ENCODE results near the gene MESD.
A peak's percentile ranks its signal among the peaks of the same experiment; 100 is the strongest.
"Not testable (repeated sequence)": the region's sequence is repeated elsewhere in the genome, so short reads cannot be mapped to it uniquely, and the experiment has no call there.

Gene MESD

GRCh38 chr15:80966431-80967197 lies 23.0 kb downstream of the MESD start:
- TF ChIP-seq CTCF (IDR thresholded peaks at IDR 0.05) (no peak), ZFX (IDR thresholded peaks at IDR 0.05; ENCODE audit: borderline replicate concordance) (no peak)
- H3K27ac ChIP-seq = no peak overlapping the region

- not testable (repeated sequence) for H3K27ac ChIP-seq
Measured at GRCh38 chr15:80965454-80965853, 24.2 kb downstream of the MESD start.

GRCh38 chr15:80958818-80959495 lies 30.7 kb downstream of the MESD start:
- TF ChIP-seq ZFX (IDR thresholded peaks at IDR 0.05; ENCODE audit: borderline replicate concordance) (no peak), CTCF (IDR thresholded peaks at IDR 0.05) (no peak)

GRCh38 chr15:80957976-80958375 lies 31.6 kb downstream of the MESD start:
- no peak overlapping the region for H3K27ac ChIP-seq
- TF ChIP-seq CTCF (IDR thresholded peaks at IDR 0.05) = no peak
- TF ChIP-seq ZFX (IDR thresholded peaks at IDR 0.05; ENCODE audit: borderline replicate concordance) = no peak

More at GRCh38 chr15:80958818-80959495, 30.7 kb downstream of the MESD start:
- no peak overlapping the region for H3K27ac ChIP-seq

- no peak for TF ChIP-seq ZFX (IDR thresholded peaks at IDR 0.05; ENCODE audit: borderline replicate concordance)
- no peak for TF ChIP-seq CTCF (IDR thresholded peaks at IDR 0.05)
Measured at GRCh38 chr15:80957556-80957955, 32.1 kb downstream of the MESD start.

GRCh38 chr15:80955571-80956452 lies 33.8 kb downstream of the MESD start:
- H3K27ac ChIP-seq = not testable (repeated sequence)

More at GRCh38 chr15:80957556-80957955, 32.1 kb downstream of the MESD start:
- no peak overlapping the region for H3K27ac ChIP-seq

- peak overlapping the region; percentile 59 for H3K27ac ChIP-seq
- TF ChIP-seq ZFX (IDR thresholded peaks at IDR 0.05; ENCODE audit: borderline replicate concordance) (no peak), CTCF (IDR thresholded peaks at IDR 0.05) (no peak)
Measured at GRCh38 chr15:80953953-80954778, 35.5 kb downstream of the MESD start.
